GM04503 (cell line): Measurements from ENCODE around the gene SRCIN1.
"Not testable (repeated sequence)": the region's sequence is repeated elsewhere in the genome, so short reads cannot be mapped to it uniquely, and the experiment has no call there.

Experiments
- DNase-seq: peaks from one replicate; pipeline ENCODE4 v3.0.0-alpha.2; 2012; ENCODE audit warnings: low read depth

Gene SRCIN1

GRCh38 chr17:38482700-38483043 lies 123.1 kb downstream of the SRCIN1 start:
- DNase-seq, result not testable (repeated sequence)

DNA sequence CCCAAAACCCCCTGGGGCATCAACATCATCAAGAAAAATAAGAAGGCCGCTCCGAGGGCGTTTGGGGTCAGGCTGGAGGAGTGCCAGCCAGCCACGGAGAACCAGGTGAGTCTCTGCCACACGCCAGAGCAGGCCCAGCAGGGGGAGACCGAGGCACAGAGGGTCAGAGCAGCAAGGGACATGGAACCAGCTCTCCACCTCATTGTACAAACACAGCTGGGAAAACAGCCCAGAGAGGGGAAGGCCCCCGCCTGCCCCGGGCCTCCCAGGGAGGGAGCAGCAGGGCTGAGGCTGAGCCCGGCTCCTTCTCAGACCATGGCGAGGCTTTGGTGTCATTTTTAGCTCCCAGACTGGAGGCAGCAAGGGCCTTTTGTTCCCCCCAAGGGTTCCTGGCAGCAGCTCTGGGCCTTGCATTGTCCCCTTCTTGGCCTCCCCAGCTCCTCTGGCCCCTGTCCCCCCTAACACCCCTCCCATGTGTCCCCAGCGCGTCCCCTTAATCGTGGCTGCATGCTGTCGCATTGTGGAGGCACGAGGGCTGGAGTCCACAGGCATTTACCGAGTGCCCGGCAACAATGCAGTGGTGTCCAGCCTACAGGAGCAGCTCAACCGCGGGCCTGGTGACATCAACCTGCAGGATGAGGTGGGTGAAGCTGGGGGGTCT lies 123.6 kb downstream of the SRCIN1 start:
- DNase-seq, result not testable (repeated sequence)
